GM23338 (cell line): ENCODE data around the gene MEGF11. TPM values are rescaled to one million over a fixed set of nuclear protein-coding genes. Genes with fewer than 3 reads are reported as not detected.

ENCODE experiments used
- ATAC-seq: fragments of 200-7000 bp; cut with Tn5 transposase; 3 replicates; pipeline ENCODE4 v1.9.1; 2020
- DNase-seq: peaks from one replicate; pipeline ENCODE4 v3.0.0-alpha.2; 2015; ENCODE audit warnings: low spot score
- H2AFZ ChIP-seq: fragments of 200-600 bp; sonication (generic); 2 replicates; pipeline ENCODE4 v1.8.0; 2016; ENCODE audit warnings: antibody characterized with exemption, mild to moderate bottlenecking, moderate library complexity
- H3F3A ChIP-seq: fragments of 200-600 bp; sonication (generic); replicated peaks from 2 replicates; pipeline ENCODE4 v1.8.0; 2017; ENCODE audit warnings: antibody characterized with exemption, mixed run types, low read depth
- H3K27ac ChIP-seq: fragments of 200-600 bp; sonication (generic); 2 replicates; pipeline ENCODE4 v1.6.1; 2016; ENCODE audit warnings: low read depth
- H3K27me3 ChIP-seq: fragments of 200-600 bp; sonication (generic); 2 replicates; pipeline ENCODE4 v1.8.0; 2016; ENCODE audit warnings: mild to moderate bottlenecking, mixed run types, moderate library complexity; ENCODE audit not compliant: insufficient read depth
- H3K36me3 ChIP-seq: fragments of 200-600 bp; sonication (generic); 2 replicates; pipeline ENCODE4 v1.8.0; 2016; ENCODE audit warnings: mild to moderate bottlenecking; ENCODE audit not compliant: insufficient read depth
- H3K4me1 ChIP-seq: fragments of 200-600 bp; sonication (generic); 2 replicates; pipeline ENCODE4 v1.8.0; 2016; ENCODE audit warnings: mild to moderate bottlenecking, moderate library complexity; ENCODE audit not compliant: insufficient read depth
- H3K4me2 ChIP-seq: fragments of 200-600 bp; sonication (generic); 2 replicates; pipeline ENCODE4 v1.7.1; 2017; ENCODE audit warnings: mixed run types
- H3K4me3 ChIP-seq: fragments of 200-600 bp; sonication (generic); 2 replicates; pipeline ENCODE4 v1.6.1; 2016; ENCODE audit warnings: mixed run types
- H3K79me2 ChIP-seq: fragments of 200-600 bp; sonication (generic); replicated peaks from 2 replicates; pipeline ENCODE4 v1.8.0; 2017; ENCODE audit warnings: mild to moderate bottlenecking; ENCODE audit not compliant: insufficient read depth
- H3K9me2 ChIP-seq: fragments of 200-600 bp; sonication (generic); 2 replicates; pipeline ENCODE4 v1.8.0; 2017; ENCODE audit not compliant: insufficient read depth
- H4K20me1 ChIP-seq: fragments of 200-600 bp; sonication (generic); replicated peaks from 2 replicates; pipeline ENCODE4 v1.8.0; 2017; ENCODE audit warnings: mild to moderate bottlenecking; ENCODE audit not compliant: insufficient read depth
- H3K27ac Mint-ChIP-seq: 2 replicates; pipeline ENCODE4 v1.8.0; 2020; ENCODE audit warnings: inconsistent platforms, mild to moderate bottlenecking, moderate library complexity, mixed read lengths
- H3K27me3 Mint-ChIP-seq: 3 replicates; pipeline ENCODE4 v1.8.0; 2022; ENCODE audit warnings: low read depth, mild to moderate bottlenecking, moderate library complexity, mixed read lengths, inconsistent platforms; ENCODE audit not compliant: insufficient read depth, poor library complexity
- H3K36me3 Mint-ChIP-seq: 3 replicates; pipeline ENCODE4 v1.8.0; 2021; ENCODE audit warnings: low read depth, mild to moderate bottlenecking, inconsistent platforms, moderate library complexity, mixed read lengths
- H3K4me1 Mint-ChIP-seq: 3 replicates; pipeline ENCODE4 v1.8.0; 2020; ENCODE audit warnings: mild to moderate bottlenecking, inconsistent platforms, mixed read lengths
- H3K4me3 Mint-ChIP-seq: 3 replicates; pipeline ENCODE4 v1.8.0; 2021; ENCODE audit warnings: moderate library complexity, mild to moderate bottlenecking, inconsistent platforms, mixed read lengths
- H3K9me3 Mint-ChIP-seq: 3 replicates; pipeline ENCODE4 v1.8.0; 2020; ENCODE audit warnings: moderate library complexity, mild to moderate bottlenecking, inconsistent platforms, mixed read lengths
- CREB1 ChIP-seq: fragments of 250-450 bp; sonication (Bioruptor Pico); IDR thresholded peaks from 2 replicates; pipeline ENCODE4 v1.5.0; 2020; ENCODE audit warnings: low read depth, mild to moderate bottlenecking, moderate library complexity
- ETS1 ChIP-seq: IDR thresholded peaks from 2 replicates; pipeline ENCODE4 v1.6.1; 2016; ENCODE audit warnings: antibody characterized with exemption
- JUNB ChIP-seq: IDR thresholded peaks from one replicate; pipeline ENCODE4 v1.6.1; 2016; ENCODE audit warnings: antibody characterized with exemption; ENCODE audit not compliant: unreplicated experiment
- ZNF114 ChIP-seq: fragments of 250-450 bp; sonication (Bioruptor Pico); IDR thresholded peaks from 2 replicates; pipeline ENCODE4 v1.5.0; 2020; ENCODE audit warnings: mild to moderate bottlenecking, moderate library complexity
- polyA plus RNA-seq: library from polyadenylated mRNA; unstranded; fragments of >200 nt; fragmentation: Nextera tagmentation; extraction: Ambion mirVana; gene quantifications from 2 replicates; pipeline ENCODE4 v1.2.1, GENCODE V29; 2016
- total RNA-seq: library from RNA; depleted of rRNA; stranded (reverse); fragments of >200 nt; shearing (Covaris generic); gene quantifications from 2 replicates; pipeline ENCODE4 v1.2.3, GENCODE V29; 2014
- TF ChIP-seq, protein P1 (sequence below): fragments of 250-450 bp; sonication (Bioruptor Pico); IDR thresholded peaks from 2 replicates; pipeline ENCODE4 v1.5.0; 2020; ENCODE audit warnings: mild to moderate bottlenecking, moderate library complexity
- TF ChIP-seq, protein P2 (sequence below): IDR thresholded peaks from one replicate; pipeline ENCODE4 v1.6.1; 2018; ENCODE audit warnings: antibody characterized with exemption; ENCODE audit not compliant: unreplicated experiment
- TF ChIP-seq, protein P3 (sequence below), 2 experiments: fragments of 200-600 bp in 1 of 2; sonication (generic) in 1 of 2; conservative IDR thresholded peaks; 2 replicates each; pipeline versions ENCODE4 v1.5.1 to v1.6.1; 2016 to 2017; ENCODE audit warnings: antibody characterized with exemption in 2 of 2, low read depth in 2 of 2, mild to moderate bottlenecking in 2 of 2, moderate library complexity in 1 of 2

The MEGF11 gene
- total and polyA plus RNA-seq, 2 experiments from 2014 or later: 1.3 to 1.9 TPM

- TF ChIP-seq, protein P1, sequence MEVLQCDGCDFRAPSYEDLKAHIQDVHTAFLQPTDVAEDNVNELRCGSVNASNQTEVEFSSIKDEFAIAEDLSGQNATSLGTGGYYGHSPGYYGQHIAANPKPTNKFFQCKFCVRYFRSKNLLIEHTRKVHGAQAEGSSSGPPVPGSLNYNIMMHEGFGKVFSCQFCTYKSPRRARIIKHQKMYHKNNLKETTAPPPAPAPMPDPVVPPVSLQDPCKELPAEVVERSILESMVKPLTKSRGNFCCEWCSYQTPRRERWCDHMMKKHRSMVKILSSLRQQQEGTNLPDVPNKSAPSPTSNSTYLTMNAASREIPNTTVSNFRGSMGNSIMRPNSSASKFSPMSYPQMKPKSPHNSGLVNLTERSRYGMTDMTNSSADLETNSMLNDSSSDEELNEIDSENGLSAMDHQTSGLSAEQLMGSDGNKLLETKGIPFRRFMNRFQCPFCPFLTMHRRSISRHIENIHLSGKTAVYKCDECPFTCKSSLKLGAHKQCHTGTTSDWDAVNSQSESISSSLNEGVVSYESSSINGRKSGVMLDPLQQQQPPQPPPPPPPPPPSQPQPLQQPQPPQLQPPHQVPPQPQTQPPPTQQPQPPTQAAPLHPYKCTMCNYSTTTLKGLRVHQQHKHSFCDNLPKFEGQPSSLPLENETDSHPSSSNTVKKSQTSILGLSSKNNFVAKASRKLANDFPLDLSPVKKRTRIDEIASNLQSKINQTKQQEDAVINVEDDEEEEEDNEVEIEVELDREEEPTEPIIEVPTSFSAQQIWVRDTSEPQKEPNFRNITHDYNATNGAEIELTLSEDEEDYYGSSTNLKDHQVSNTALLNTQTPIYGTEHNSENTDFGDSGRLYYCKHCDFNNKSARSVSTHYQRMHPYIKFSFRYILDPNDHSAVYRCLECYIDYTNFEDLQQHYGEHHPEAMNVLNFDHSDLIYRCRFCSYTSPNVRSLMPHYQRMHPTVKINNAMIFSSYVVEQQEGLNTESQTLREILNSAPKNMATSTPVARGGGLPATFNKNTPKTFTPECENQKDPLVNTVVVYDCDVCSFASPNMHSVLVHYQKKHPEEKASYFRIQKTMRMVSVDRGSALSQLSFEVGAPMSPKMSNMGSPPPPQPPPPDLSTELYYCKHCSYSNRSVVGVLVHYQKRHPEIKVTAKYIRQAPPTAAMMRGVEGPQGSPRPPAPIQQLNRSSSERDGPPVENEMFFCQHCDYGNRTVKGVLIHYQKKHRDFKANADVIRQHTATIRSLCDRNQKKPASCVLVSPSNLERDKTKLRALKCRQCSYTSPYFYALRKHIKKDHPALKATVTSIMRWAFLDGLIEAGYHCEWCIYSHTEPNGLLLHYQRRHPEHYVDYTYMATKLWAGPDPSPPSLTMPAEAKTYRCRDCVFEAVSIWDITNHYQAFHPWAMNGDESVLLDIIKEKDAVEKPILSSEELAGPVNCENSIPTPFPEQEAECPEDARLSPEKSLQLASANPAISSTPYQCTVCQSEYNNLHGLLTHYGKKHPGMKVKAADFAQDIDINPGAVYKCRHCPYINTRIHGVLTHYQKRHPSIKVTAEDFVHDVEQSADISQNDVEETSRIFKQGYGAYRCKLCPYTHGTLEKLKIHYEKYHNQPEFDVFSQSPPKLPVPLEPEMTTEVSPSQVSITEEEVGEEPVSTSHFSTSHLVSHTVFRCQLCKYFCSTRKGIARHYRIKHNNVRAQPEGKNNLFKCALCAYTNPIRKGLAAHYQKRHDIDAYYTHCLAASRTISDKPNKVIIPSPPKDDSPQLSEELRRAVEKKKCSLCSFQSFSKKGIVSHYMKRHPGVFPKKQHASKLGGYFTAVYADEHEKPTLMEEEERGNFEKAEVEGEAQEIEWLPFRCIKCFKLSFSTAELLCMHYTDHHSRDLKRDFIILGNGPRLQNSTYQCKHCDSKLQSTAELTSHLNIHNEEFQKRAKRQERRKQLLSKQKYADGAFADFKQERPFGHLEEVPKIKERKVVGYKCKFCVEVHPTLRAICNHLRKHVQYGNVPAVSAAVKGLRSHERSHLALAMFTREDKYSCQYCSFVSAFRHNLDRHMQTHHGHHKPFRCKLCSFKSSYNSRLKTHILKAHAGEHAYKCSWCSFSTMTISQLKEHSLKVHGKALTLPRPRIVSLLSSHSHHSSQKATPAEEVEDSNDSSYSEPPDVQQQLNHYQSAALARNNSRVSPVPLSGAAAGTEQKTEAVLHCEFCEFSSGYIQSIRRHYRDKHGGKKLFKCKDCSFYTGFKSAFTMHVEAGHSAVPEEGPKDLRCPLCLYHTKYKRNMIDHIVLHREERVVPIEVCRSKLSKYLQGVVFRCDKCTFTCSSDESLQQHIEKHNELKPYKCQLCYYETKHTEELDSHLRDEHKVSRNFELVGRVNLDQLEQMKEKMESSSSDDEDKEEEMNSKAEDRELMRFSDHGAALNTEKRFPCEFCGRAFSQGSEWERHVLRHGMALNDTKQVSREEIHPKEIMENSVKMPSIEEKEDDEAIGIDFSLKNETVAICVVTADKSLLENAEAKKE (CRISPR knock-in tag): no peak
- TF ChIP-seq ETS1: no peak
Observed at GRCh38 chr15:66161108-66161507, 92.4 kb downstream of the MEGF11 start (continued).

DNA sequence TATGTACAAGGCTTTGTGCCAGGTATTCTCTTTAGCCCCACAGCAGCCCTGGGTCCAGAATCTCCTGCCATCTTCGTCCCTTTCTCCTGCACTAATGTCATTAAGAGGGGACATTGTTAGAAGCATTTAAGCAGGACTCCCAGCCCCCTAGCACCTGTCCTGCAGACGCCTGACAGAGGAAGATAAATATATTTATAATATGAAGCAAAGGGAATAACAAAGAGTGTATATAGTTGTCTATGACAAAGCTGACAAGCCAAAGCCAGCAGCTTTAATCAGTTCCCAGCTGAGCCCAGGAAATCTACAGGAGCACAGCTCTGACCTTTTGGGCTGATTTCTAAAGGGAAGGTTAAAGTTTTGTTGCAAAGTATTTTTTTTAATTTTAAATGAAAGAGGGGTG is 96.0 kb downstream of the MEGF11 start:
- ATAC-seq: no peak
- H3K4me1 Mint-ChIP-seq: no peaks in the 10 kb centered on the region
- H3K4me2 ChIP-seq: no peak overlapping the region
- H3F3A ChIP-seq: no peaks in the 10 kb centered on the region
- H3K27ac Mint-ChIP-seq: no peak overlapping the region
- no peaks in the 10 kb centered on the region for H3K27me3 ChIP-seq
- H3K36me3 Mint-ChIP-seq: no peaks in the 10 kb centered on the region; the same call in 2 of the 3 replicates
- no peaks in the 10 kb centered on the region for H4K20me1 ChIP-seq
- no peaks in the 10 kb centered on the region for H3K36me3 ChIP-seq
- no peak overlapping the region for H3K4me3 ChIP-seq
- TF ChIP-seq JUNB (no peak), CREB1 (no peak), ZNF114 (CRISPR knock-in tag) (no peak)
- TF ChIP-seq, protein P2, sequence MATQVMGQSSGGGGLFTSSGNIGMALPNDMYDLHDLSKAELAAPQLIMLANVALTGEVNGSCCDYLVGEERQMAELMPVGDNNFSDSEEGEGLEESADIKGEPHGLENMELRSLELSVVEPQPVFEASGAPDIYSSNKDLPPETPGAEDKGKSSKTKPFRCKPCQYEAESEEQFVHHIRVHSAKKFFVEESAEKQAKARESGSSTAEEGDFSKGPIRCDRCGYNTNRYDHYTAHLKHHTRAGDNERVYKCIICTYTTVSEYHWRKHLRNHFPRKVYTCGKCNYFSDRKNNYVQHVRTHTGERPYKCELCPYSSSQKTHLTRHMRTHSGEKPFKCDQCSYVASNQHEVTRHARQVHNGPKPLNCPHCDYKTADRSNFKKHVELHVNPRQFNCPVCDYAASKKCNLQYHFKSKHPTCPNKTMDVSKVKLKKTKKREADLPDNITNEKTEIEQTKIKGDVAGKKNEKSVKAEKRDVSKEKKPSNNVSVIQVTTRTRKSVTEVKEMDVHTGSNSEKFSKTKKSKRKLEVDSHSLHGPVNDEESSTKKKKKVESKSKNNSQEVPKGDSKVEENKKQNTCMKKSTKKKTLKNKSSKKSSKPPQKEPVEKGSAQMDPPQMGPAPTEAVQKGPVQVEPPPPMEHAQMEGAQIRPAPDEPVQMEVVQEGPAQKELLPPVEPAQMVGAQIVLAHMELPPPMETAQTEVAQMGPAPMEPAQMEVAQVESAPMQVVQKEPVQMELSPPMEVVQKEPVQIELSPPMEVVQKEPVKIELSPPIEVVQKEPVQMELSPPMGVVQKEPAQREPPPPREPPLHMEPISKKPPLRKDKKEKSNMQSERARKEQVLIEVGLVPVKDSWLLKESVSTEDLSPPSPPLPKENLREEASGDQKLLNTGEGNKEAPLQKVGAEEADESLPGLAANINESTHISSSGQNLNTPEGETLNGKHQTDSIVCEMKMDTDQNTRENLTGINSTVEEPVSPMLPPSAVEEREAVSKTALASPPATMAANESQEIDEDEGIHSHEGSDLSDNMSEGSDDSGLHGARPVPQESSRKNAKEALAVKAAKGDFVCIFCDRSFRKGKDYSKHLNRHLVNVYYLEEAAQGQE: no peak
- TF ChIP-seq, protein P3, sequence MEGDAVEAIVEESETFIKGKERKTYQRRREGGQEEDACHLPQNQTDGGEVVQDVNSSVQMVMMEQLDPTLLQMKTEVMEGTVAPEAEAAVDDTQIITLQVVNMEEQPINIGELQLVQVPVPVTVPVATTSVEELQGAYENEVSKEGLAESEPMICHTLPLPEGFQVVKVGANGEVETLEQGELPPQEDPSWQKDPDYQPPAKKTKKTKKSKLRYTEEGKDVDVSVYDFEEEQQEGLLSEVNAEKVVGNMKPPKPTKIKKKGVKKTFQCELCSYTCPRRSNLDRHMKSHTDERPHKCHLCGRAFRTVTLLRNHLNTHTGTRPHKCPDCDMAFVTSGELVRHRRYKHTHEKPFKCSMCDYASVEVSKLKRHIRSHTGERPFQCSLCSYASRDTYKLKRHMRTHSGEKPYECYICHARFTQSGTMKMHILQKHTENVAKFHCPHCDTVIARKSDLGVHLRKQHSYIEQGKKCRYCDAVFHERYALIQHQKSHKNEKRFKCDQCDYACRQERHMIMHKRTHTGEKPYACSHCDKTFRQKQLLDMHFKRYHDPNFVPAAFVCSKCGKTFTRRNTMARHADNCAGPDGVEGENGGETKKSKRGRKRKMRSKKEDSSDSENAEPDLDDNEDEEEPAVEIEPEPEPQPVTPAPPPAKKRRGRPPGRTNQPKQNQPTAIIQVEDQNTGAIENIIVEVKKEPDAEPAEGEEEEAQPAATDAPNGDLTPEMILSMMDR (conservative IDR thresholded peaks at IDR 0.05; ENCODE audit: low read depth in 2 of 2): no peak
- H3K9me2 ChIP-seq: 0 out of 2 replicates have a peak, but pooled peaks cover 3% of the 10 kb centered on the region
- H3K79me2 ChIP-seq: no peaks in the 10 kb centered on the region
- H3K27me3 Mint-ChIP-seq: peaks cover 10% of the 10 kb centered on the region
- H3K4me3 Mint-ChIP-seq: no peak overlapping the region
- H3K9me3 Mint-ChIP-seq: no peaks in the 10 kb centered on the region
- no peak overlapping the region for H3K27ac ChIP-seq
- no peak for DNase-seq
- H3K4me1 ChIP-seq: no peaks in the 10 kb centered on the region
- H2AFZ ChIP-seq: no peak overlapping the region
